Thoracic aorta (tissue), 2 donors: Measurements from ENCODE around the gene PRELID3B. TPM values are rescaled to one million over a fixed set of nuclear protein-coding genes. Genes with fewer than 3 reads are reported as not detected.

Experiments used
- ATAC-seq: fragments of 150-250 bp; one replicate; pipeline ENCODE4 v1.8.0; 2017; ENCODE audit warnings: low read depth; ENCODE audit not compliant: insufficient number of reproducible peaks, low FRiP score
- DNase-seq: peaks from one replicate; pipeline ENCODE4 v3.0.0-alpha.2; 2020; ENCODE audit warnings: low spot score
- H3K27ac ChIP-seq, 2 donors: fragments of 200-600 bp; sonication (generic); 1 replicate in 1 of 2; 2 replicates in 1 of 2; pipeline ENCODE4 v1.5.1; 2016; ENCODE audit warnings: mild to moderate bottlenecking in 2 of 2, moderate library complexity in 2 of 2
- H3K27me3 ChIP-seq: fragments of 200-600 bp; sonication (generic); replicated peaks from 2 replicates; pipeline ENCODE4 v1.6.0; 2016; ENCODE audit warnings: mild to moderate bottlenecking; ENCODE audit not compliant: insufficient read depth
- H3K36me3 ChIP-seq: fragments of 200-600 bp; sonication (generic); one replicate; pipeline ENCODE4 v1.5.1; 2016
- H3K4me1 ChIP-seq, 2 donors: fragments of 200-600 bp; sonication (generic); 1 replicate in 1 of 2; 2 replicates in 1 of 2; pipeline versions ENCODE4 v1.5.1 to v1.6.0; 2016; ENCODE audit warnings: low read depth in 2 of 2, mild to moderate bottlenecking in 1 of 2; ENCODE audit not compliant: control insufficient read depth in 1 of 2
- H3K4me3 ChIP-seq: fragments of 200-600 bp; sonication (generic); 2 replicates; pipeline ENCODE4 v1.5.1; 2016; ENCODE audit warnings: mild to moderate bottlenecking
- H3K9me3 ChIP-seq: fragments of 200-600 bp; sonication (generic); 2 replicates; pipeline ENCODE4 v1.5.1; 2016
- CTCF ChIP-seq: fragments of 200-600 bp; sonication (generic); IDR thresholded peaks from one replicate; pipeline ENCODE4 v1.5.1; 2019; ENCODE audit warnings: antibody characterized with exemption
- total RNA-seq, 2 donors: library from RNA; depleted of rRNA; stranded (reverse); fragments of >200 nt; gene quantifications; one replicate each; pipeline versions ENCODE4 v1.1.0 to v1.2.3, GENCODE V29; 2016

PRELID3B gene
- total RNA-seq, 2 donors from 2014 or later, result 25.5 to 30.5 TPM

DNA sequence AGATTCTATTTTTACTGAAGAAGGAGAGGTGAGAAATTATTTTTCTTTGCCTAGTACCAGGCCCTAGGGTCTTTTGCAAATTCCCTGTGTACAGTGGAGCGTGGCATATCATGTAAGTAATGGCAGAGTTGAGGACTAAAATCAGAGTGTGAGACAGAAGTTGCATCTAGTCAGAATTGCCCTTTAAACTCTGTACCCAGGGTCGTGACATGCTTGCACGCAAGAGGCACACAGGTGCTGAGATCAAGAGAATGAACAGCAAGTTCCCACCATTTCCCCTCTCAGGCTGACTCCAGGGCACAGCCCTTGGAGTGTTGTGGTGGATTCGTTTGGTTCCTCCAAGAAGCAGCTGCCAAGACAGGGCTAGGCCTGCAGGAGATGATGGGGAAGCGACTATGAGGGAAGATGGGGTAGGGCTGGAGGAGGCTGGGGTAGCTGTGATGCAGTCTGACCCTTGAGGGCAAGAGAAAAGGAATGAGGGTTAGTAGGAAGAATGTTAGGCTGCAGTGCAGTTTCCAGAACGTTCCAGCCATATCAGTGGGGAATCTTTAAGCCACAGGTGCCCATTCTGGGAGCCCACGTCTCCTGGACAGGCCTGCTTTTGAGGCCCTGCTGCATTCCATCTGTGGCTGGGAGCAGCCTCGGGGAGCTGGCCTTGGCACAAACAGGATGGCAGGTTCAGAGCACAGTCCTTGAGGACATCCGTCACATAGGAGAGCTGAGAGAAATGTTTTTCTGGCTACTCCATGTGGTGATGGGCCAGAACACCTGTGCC is 54.6 kb downstream of the PRELID3B start:
- peaks cover 41% of the 10 kb centered on the region for H3K36me3 ChIP-seq
- no peaks in the 10 kb centered on the region for H3K27me3 ChIP-seq
- no peak for TF ChIP-seq CTCF
- no peak overlapping the region for H3K27ac ChIP-seq
- DNase-seq (no peak), ATAC-seq (no peak)
- H3K4me3 ChIP-seq, result no peak overlapping the region
- H3K4me1 ChIP-seq, result peaks cover 3 to 36% of the 10 kb centered on the region in 2 donors
- H3K9me3 ChIP-seq, result no peaks in the 10 kb centered on the region

DNA sequence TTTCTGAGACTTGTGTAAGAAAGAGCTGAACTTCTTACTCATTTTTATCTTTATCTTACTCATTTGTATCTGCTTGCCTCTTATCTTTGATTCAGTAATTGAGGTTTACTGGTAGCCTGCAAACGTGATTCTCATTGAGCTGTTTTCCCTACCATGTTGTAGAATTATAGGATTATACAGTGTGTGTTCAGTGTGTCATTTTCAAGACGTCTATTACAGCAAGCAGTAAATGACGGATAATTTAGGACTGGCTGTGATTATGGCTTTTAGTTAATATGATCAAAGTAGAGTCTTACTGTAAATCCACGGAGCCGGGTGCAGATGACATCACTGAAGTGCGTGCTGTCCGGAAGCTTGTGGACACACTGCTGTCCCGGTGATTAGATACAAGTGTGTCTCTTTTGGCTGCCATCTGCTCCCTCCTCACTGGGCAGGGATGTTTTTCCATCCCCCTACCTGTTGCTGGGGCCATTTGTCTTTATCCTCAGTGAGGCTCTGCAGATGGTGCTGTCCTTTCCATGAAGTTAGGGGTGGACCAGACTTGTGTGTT is 55.5 kb downstream of the PRELID3B start:
- no peak for TF ChIP-seq CTCF
- no peak overlapping the region for H3K4me3 ChIP-seq
- DNase-seq, result no peak
- no peaks in the 10 kb centered on the region for H3K27me3 ChIP-seq
- H3K27ac ChIP-seq, result no peak overlapping the region
- ATAC-seq, result no peak
- H3K9me3 ChIP-seq, result no peaks in the 10 kb centered on the region
- H3K4me1 ChIP-seq, result peaks cover 9 to 45% of the 10 kb centered on the region in 2 donors
- H3K36me3 ChIP-seq, result peaks cover 39% of the 10 kb centered on the region

GRCh38 chr20:58986286-58986967 is 56.2 kb downstream of the PRELID3B start:
- no peaks in the 10 kb centered on the region for H3K27me3 ChIP-seq
- H3K4me1 ChIP-seq, result peaks cover 13 to 49% of the 10 kb centered on the region in 2 donors
- no peak overlapping the region for H3K4me3 ChIP-seq
- peaks cover 37% of the 10 kb centered on the region for H3K36me3 ChIP-seq
- no peaks in the 10 kb centered on the region for H3K9me3 ChIP-seq
- no peak for TF ChIP-seq CTCF
- no peak for DNase-seq
- no peak for ATAC-seq
- no peak overlapping the region for H3K27ac ChIP-seq

DNA sequence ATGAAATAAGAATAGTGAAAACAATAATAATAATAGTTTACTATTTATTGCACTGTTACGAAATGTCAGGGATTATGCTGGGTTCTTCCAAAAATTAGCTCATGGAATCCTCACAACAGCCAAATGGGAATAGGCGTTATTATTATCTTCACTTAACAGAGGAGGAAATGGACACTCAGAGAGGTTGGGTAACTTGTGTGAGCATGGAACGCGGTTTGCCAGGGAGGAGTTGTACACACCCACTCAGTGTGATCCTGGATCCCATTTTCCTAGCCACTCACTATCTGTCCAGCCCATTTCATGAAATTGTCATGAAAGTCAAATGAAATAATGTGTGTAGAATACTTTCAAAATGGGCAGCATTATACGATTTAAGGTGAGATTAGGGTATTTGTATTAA is 56.9 kb downstream of the PRELID3B start:
- H3K36me3 ChIP-seq, result peaks cover 29% of the 10 kb centered on the region
- DNase-seq, result no peak

More for the DNA sequence above, 56.9 kb downstream of the PRELID3B start:
- Histone ChIP-seq H3K27ac (no peak overlapping the region), H3K4me3 (no peak overlapping the region), H3K4me1 (peaks cover 13 to 49% of the 10 kb centered on the region in 2 donors), H3K9me3 (no peaks in the 10 kb centered on the region), H3K27me3 (no peaks in the 10 kb centered on the region)
- ATAC-seq, result no peak
- TF ChIP-seq CTCF, result no peak
